Gastroesophageal sphincter (tissue), 3 donors: ENCODE measurements around the gene GAD1.

ENCODE experiments used
- CTCF ChIP-seq, 4 experiments: fragments of 200-600 bp in 2 of 4; fragments of 450-650 bp in 2 of 4; sonication (generic) in 1 of 4; IDR thresholded peaks; one replicate each; pipeline ENCODE4 v1.5.1; 2017 to 2019; ENCODE audit warnings: antibody characterized with exemption in 4 of 4, mild to moderate bottlenecking in 2 of 4, moderate library complexity in 2 of 4
- POLR2A ChIP-seq, 2 donors: fragments of 450-650 bp; IDR thresholded peaks; one replicate each; pipeline ENCODE4 v1.6.1; 2017; ENCODE audit warnings: antibody characterized with exemption in 2 of 2, mild to moderate bottlenecking in 2 of 2, moderate library complexity in 1 of 2

- no peak for TF ChIP-seq CTCF (IDR thresholded peaks at IDR 0.05)
- no peak for TF ChIP-seq POLR2A (IDR thresholded peaks at IDR 0.05)
Observed at GRCh38 chr2:170830166-170830565, 13.5 kb downstream of the GAD1 start.
